B cell (primary cell): ENCODE data around the gene ZDHHC18. TPM values are rescaled to one million over a fixed set of nuclear protein-coding genes. Genes with fewer than 3 reads are reported as not detected.

Experiments used
- ATAC-seq: fragments of 200-7000 bp; cut with Tn5 transposase; one replicate; pipeline ENCODE4 v1.10.0; 2021; ENCODE audit warnings: low read depth, mild to moderate bottlenecking, moderate number of reproducible peaks, moderate library complexity
- CTCF ChIA-PET: fragments of 350-600 bp; sonication (Branson Sonifier 250); formaldehyde crosslinking; loops from one replicate; lab custom pipeline; 2021; ENCODE audit warnings: antibody characterized with exemption, inconsistent platforms; lab: Charles Lee
- POLR2A ChIA-PET: fragments of 350-600 bp; sonication (Branson Sonifier 250); formaldehyde crosslinking; loops from one replicate; lab custom pipeline; 2021; ENCODE audit warnings: antibody characterized with exemption; lab: Charles Lee
- DNase-seq: peaks from one replicate; pipeline ENCODE4 v3.0.0; 2013
- H2AFZ ChIP-seq: 2 replicates; pipeline ENCODE4 v1.6.1; 2012; ENCODE audit warnings: mild to moderate bottlenecking, low read depth, low read length; ENCODE audit not compliant: insufficient read depth, poor library complexity, severe bottlenecking
- H3K27ac ChIP-seq, 2 donors: 1 replicate in 1 of 2; 2 replicates in 1 of 2; pipeline ENCODE4 v1.5.1; 2012 to 2013; ENCODE audit warnings: low read length in 2 of 2, mild to moderate bottlenecking in 2 of 2, moderate library complexity in 1 of 2
- H3K27me3 ChIP-seq, 4 experiments: fragments of 200-600 bp in 1 of 4; sonication (generic) in 1 of 4; replicated peaks in 1 of 4; 1 replicate in 2 of 4; 2 replicates in 2 of 4; pipeline versions ENCODE4 v1.6.1 to v1.7.0; 2013 to 2016; ENCODE audit warnings: low read length in 3 of 4, mild to moderate bottlenecking in 2 of 4, mixed read lengths in 1 of 4, moderate library complexity in 1 of 4; ENCODE audit not compliant: insufficient read depth in 4 of 4, control insufficient read depth in 3 of 4; ENCODE audit errors: control extremely low read depth in 1 of 4
- H3K36me3 ChIP-seq, 2 experiments: replicated peaks in 1 of 2; 1 replicate in 1 of 2; 2 replicates in 1 of 2; pipeline versions ENCODE4 v1.6.1 to v1.7.1; 2013; ENCODE audit warnings: low read length in 1 of 2; ENCODE audit not compliant: insufficient read depth in 2 of 2, control insufficient read depth in 1 of 2; ENCODE audit errors: control extremely low read depth in 1 of 2, extremely low read depth in 1 of 2
- H3K4me1 ChIP-seq, 2 donors: fragments of 200-600 bp in 1 of 2; sonication (generic) in 1 of 2; 1 replicate in 1 of 2; 2 replicates in 1 of 2; pipeline versions ENCODE4 v1.5.1 to v1.6.1; 2013 to 2017; ENCODE audit warnings: low read length in 2 of 2; ENCODE audit not compliant: control insufficient read depth in 2 of 2, insufficient read depth in 2 of 2
- H3K4me2 ChIP-seq: replicated peaks from 2 replicates; pipeline ENCODE3; 2012; ENCODE audit warnings: mild to moderate bottlenecking, low read depth, low read length; ENCODE audit not compliant: poor library complexity, severe bottlenecking
- H3K4me3 ChIP-seq, 5 experiments: fragments of 200-600 bp in 1 of 5; sonication (generic) in 1 of 5; 1 replicate in 3 of 5; 2 replicates in 2 of 5; pipeline versions ENCODE4 v1.5.1 to v1.7.0; 2011 to 2016; ENCODE audit warnings: low read length in 4 of 5, mild to moderate bottlenecking in 4 of 5, low read depth in 2 of 5, control low read depth in 1 of 5, moderate library complexity in 1 of 5; ENCODE audit not compliant: insufficient read depth in 1 of 5; ENCODE audit errors: control extremely low read depth in 1 of 5, extremely low read depth in 1 of 5
- H3K79me2 ChIP-seq: fragments of 200-600 bp; sonication (generic); one replicate; pipeline ENCODE4 v1.6.0; 2016; ENCODE audit warnings: low read length; ENCODE audit not compliant: control insufficient read depth, insufficient read depth
- H3K9ac ChIP-seq: fragments of 200-600 bp; sonication (generic); 2 replicates; pipeline ENCODE4 v1.6.1; 2017; ENCODE audit warnings: mild to moderate bottlenecking, low read length, moderate library complexity
- H3K9me3 ChIP-seq, 3 donors: one replicate each; pipeline versions ENCODE4 v1.6.1 to v1.7.1; 2013; ENCODE audit warnings: low read length in 2 of 3; ENCODE audit not compliant: control insufficient read depth in 2 of 3, insufficient read depth in 1 of 3; ENCODE audit errors: control extremely low read depth in 1 of 3
- H4K20me1 ChIP-seq: 2 replicates; pipeline ENCODE4 v1.6.0; 2012; ENCODE audit warnings: mild to moderate bottlenecking, low read length; ENCODE audit not compliant: insufficient read depth, control insufficient read depth, poor library complexity, severe bottlenecking
- H3K27ac Mint-ChIP-seq: one replicate; pipeline ENCODE4 v1.8.0; 2021; ENCODE audit warnings: mixed read lengths
- H3K27me3 Mint-ChIP-seq: one replicate; pipeline ENCODE4 v1.8.0; 2021; ENCODE audit warnings: mixed read lengths
- H3K4me1 Mint-ChIP-seq: one replicate; pipeline ENCODE4 v1.8.0; 2021; ENCODE audit warnings: mixed read lengths
- H3K4me3 Mint-ChIP-seq: one replicate; pipeline ENCODE4 v1.8.0; 2021; ENCODE audit warnings: mixed read lengths
- H3K9me3 Mint-ChIP-seq: one replicate; pipeline ENCODE4 v1.8.0; 2022; ENCODE audit warnings: mixed read lengths; ENCODE audit not compliant: insufficient read depth
- EZH2 ChIP-seq: IDR thresholded peaks from 2 replicates; pipeline ENCODE4 v1.6.1; 2012; ENCODE audit warnings: borderline replicate concordance, low read depth, mild to moderate bottlenecking, moderate library complexity, low read length; ENCODE audit not compliant: insufficient read depth, poor library complexity, severe bottlenecking
- WGBS: methylation state at CpG from one replicate; pipeline ENCODE4 v1.1.5; 2013; ENCODE audit warnings: missing lambda C conversion rate; ENCODE audit not compliant: insufficient coverage; 5-methylcytosine and 5-hydroxymethylcytosine counted together
- intact Hi-C: fragments of 100-400 bp; cut with micrococcal nuclease; formaldehyde crosslinking; loops from one replicate; pipeline ENCODE4 v1.10.0; 2022
- polyA plus RNA-seq: library from polyadenylated mRNA; depleted of rRNA; stranded (reverse); fragments of >200 nt; gene quantifications from 2 replicates; pipeline ENCODE4 v1.2.3, GENCODE V29; 2012
- total RNA-seq, 2 donors: library from RNA; stranded (reverse); fragments of 120-200 nt in 1 of 2; gene quantifications; 1 replicate in 1 of 2; 2 replicates in 1 of 2; pipeline versions ENCODE4 v1.2.3 to v1.2.4, GENCODE V29; 2013 to 2022
- TF ChIP-seq, protein P1 (sequence below): fragments of 200-600 bp; IDR thresholded peaks from one replicate; pipeline ENCODE4 v1.8.0; 2022; ENCODE audit warnings: antibody characterized with exemption, mild to moderate bottlenecking

The ZDHHC18 gene
- total and polyA plus RNA-seq, 2 donors (not counting 1 experiment from before 2014, with no cell fraction given), result 25.8 to 30.8 TPM

DNA sequence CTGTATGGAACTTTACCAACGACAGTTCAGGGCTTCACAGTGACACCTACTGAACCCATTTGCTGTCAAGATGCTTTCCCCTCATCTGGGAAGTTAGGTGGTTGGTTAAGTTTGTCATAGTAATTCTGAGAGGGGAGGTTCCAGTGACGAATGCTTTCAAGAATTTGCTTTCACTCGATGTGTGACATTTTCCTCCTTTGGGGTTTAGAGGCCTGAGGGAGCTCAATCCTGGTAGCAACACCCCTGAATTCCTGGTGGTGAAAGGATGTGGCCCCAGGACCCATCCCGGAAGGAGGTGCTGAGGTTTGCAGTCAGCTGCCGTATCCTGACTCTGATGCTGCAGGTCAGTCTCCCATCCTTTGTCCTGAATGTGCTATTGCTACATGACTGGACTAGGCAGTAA is 35.9 kb upstream of the ZDHHC18 start:
- CTCF ChIA-PET, result interaction anchor here (0.6 to 10.1 kb wide), 25 partner anchors 9 to 290 kb away, joined by 3 to 479 read pairs (median 9); partner anchors contain the start of gene ARID1A
- Histone ChIP-seq H3K4me1 (peaks cover 21 to 33% of the 10 kb centered on the region in 2 donors), H4K20me1 (peaks cover 7% of the 10 kb centered on the region), H2AFZ (no peak overlapping the region), H3K27me3 (no peaks in the 10 kb centered on the region), H3K27ac (no peak overlapping the region), H3K36me3 (peaks cover 2 to 26% of the 10 kb centered on the region in 2 experiments), H3K9ac (no peak overlapping the region), H3K79me2 (peaks cover 45% of the 10 kb centered on the region), H3K4me3 (no peak overlapping the region), H3K9me3 (no peaks in the 10 kb centered on the region), H3K4me2 (no peak overlapping the region)
- Mint-ChIP-seq H3K27me3 (no peaks in the 10 kb centered on the region), H3K4me1 (peaks cover 34% of the 10 kb centered on the region), H3K4me3 (no peak overlapping the region), H3K9me3 (no peaks in the 10 kb centered on the region), H3K27ac (no peak overlapping the region)
- POLR2A ChIA-PET, result interaction anchor here (3.3 kb wide), 1 partner anchor 189 kb away, joined by 22 read pairs; no protein-coding TSS in a partner anchor
- TF ChIP-seq, protein P1, sequence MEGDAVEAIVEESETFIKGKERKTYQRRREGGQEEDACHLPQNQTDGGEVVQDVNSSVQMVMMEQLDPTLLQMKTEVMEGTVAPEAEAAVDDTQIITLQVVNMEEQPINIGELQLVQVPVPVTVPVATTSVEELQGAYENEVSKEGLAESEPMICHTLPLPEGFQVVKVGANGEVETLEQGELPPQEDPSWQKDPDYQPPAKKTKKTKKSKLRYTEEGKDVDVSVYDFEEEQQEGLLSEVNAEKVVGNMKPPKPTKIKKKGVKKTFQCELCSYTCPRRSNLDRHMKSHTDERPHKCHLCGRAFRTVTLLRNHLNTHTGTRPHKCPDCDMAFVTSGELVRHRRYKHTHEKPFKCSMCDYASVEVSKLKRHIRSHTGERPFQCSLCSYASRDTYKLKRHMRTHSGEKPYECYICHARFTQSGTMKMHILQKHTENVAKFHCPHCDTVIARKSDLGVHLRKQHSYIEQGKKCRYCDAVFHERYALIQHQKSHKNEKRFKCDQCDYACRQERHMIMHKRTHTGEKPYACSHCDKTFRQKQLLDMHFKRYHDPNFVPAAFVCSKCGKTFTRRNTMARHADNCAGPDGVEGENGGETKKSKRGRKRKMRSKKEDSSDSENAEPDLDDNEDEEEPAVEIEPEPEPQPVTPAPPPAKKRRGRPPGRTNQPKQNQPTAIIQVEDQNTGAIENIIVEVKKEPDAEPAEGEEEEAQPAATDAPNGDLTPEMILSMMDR, result no peak
- no peak for TF ChIP-seq EZH2
- intact Hi-C loops, result no loop called here
- ATAC-seq (no peak), DNase-seq (no peak)
- 62% methylated on average over 3 of the region's 5 CpGs for WGBS

DNA sequence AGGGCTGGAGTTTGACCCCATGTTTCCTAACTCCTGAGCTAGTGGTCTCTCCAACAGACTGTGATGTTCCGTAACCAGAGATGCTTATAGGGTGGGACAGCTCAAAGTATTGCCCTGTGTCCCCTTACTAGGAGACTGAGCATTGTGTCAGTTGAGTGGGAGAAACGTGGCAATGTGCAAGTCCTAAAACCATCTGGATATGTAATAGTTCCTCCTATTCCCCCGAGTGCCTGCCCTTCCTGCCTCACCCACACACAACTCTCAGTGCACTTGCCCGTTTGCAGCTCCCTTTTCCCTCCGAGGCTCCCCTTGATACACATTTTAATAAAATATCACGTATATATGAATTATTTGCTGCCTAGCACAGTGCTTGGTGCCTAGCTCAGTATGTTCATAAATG is 35.3 kb upstream of the ZDHHC18 start:
- no peak overlapping the region for H2AFZ ChIP-seq
- no peak overlapping the region for H3K9ac ChIP-seq
- ChIA-PET CTCF (interaction anchor here (0.8 to 10.1 kb wide), 20 partner anchors 9 to 253 kb away, joined by 3 to 479 read pairs (median 9); partner anchors contain the start of gene ARID1A), POLR2A (interaction anchor here (0.9 kb wide), 1 partner anchor 94 kb away, joined by 3 read pairs; no protein-coding TSS in a partner anchor)
- DNase-seq (no peak), ATAC-seq (no peak)
- TF ChIP-seq EZH2, result no peak
- TF ChIP-seq, protein P1, result no peak
- peaks cover 15 to 27% of the 10 kb centered on the region in 2 donors for H3K4me1 ChIP-seq
- H3K27ac Mint-ChIP-seq, result no peak overlapping the region
- peaks cover 28% of the 10 kb centered on the region for H3K4me1 Mint-ChIP-seq
- WGBS, result 47% methylated on average over 3 of the region's 6 CpGs
- no peaks in the 10 kb centered on the region for H3K9me3 Mint-ChIP-seq
- H3K4me2 ChIP-seq, result no peak overlapping the region
- no peaks in the 10 kb centered on the region for H3K27me3 Mint-ChIP-seq
- no peaks in the 10 kb centered on the region for H3K9me3 ChIP-seq
- no peak overlapping the region for H3K27ac ChIP-seq
- H3K36me3 ChIP-seq, result peaks cover 2 to 26% of the 10 kb centered on the region in 2 experiments
- H3K4me3 Mint-ChIP-seq, result no peak overlapping the region
- H3K79me2 ChIP-seq, result peaks cover 45% of the 10 kb centered on the region
- H3K4me3 ChIP-seq, result no peak overlapping the region
- peaks cover 7% of the 10 kb centered on the region for H4K20me1 ChIP-seq
- intact Hi-C loops, result no loop called here
- no peaks in the 10 kb centered on the region for H3K27me3 ChIP-seq
